GM18508 (cell line): ENCODE results near the gene MRPL10.

Experiments
- ATAC-seq: cut with Tn5 transposase; IDR thresholded peaks from one replicate; pipeline ENCODE4 v1.9.1; 2021; ENCODE audit warnings: moderate number of reproducible peaks; ENCODE audit not compliant: insufficient read depth, unreplicated experiment

MRPL10 gene

DNA sequence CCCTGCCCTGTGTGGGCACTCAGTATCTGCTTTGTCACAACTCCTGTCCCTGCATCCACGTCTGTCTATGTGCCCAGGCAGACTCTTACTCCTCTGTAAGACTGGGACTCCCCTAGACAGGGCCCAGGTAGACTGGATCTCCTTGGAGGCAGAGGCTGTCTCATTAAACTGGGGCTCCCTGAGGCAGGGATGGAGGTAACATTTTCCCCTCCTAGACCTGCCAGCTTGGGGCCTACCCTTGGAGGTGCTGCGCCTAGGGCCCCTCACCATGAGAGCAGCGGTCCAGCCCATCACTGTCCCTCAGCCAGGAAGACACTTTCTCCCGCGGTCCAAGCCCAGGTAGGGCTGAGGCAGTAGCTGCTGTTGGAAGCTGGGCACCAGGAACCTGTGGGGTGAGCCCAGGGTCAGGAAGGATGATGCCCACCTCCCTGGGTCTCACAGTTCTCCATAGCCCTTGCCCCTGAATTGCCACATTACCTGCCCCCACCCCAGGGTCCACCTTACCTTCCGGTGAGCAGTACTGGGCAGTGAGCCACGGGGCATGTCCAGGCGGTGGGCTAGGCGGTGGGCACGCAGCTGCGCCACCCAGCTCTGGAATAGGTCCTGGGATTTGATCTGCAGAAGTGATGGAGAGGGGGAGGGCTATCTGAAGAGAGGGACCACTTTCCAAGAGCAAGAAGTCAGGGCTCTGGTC, 13.2 kb downstream of the MRPL10 start:
- ATAC-seq, result no peak

DNA sequence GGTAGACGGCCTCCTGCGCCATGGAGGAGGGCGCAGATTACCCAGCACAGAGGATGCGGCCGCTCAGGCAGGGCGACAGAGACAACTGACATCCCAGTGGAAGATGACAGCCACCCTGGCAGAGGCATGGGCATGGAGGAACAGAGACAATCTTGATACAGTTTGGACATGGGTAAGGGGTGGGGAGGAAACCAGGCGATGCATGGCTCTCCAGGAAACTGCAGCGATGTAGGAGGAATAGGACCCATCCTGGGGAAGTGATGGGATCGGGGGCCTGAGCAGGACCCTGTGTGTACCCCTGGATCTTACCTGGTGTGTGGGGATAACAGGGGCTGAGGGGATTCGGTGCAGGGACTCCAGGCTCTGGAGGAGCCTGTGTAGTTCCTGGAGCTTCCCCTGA, 14.4 kb downstream of the MRPL10 start:
- no peak for ATAC-seq

DNA sequence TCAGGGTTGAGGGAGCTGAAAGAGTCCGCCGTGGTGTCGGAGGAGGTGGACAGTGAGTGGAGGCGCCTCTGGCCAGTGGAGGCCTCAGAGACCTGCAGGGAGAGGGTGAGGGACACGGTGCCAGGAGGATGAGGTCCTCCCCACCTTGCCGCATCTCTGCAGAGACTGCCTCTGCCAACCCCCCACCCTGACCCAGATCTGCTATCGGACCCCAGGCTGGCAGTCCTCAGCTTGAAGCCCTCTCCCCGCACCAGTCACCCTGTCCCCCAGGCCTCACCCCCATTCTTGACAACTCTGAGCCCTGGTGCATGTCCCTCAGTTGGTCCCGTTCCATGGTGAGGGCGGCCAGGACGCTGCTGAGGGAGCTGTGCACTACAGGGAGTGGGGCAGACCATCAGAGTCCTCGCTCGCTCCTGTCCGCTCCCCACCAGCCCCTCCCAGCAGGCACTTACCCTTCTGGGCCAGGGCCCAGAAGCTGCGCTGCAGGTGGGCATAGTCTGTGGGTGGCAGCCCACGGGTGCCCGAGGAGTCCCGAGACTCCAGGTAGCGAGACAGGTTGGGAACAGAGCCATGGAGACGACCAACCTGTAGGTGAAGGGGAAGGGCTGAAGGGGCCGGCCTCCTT, 15.1 kb downstream of the MRPL10 start:
- no peak for ATAC-seq

DNA sequence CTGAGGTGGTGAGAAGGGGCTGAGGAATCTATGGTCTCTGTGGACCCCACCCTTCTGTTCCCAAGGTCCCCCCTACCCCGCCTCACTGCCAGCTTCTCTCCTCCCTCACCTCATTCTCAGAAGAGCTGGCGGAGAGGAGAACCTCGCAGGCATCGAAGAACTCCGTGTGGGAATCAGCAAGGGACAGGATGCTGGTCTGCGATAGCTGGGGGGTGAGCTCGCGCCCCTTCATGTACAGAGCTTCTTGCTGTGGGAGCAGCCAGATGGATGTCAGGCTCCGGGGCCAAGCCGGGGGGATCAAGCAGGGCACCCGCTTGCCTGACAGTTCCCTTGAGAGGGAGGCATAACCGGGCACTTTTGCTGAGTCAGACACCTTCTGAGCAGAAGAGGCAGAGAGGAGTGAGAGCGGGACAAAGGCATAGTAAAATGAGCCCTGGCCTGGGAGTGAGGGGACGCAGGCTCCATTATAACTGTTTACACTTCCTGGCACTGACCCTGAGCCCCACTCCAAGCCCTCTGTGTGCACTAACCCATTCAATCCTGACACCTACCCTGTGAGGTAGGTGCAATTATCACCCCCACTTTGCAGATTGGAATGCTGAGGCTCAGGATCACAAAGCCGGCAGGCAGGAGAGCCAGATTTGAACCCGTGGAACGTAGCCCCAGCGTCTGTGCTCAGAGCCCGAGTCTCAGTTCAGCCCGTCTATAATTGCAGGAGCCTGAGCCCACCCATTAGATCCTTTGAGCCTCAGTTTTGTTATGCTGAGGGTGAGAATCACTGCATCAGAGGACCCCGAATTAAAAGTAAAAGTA, 16.0 kb downstream of the MRPL10 start:
- no peak for ATAC-seq

DNA sequence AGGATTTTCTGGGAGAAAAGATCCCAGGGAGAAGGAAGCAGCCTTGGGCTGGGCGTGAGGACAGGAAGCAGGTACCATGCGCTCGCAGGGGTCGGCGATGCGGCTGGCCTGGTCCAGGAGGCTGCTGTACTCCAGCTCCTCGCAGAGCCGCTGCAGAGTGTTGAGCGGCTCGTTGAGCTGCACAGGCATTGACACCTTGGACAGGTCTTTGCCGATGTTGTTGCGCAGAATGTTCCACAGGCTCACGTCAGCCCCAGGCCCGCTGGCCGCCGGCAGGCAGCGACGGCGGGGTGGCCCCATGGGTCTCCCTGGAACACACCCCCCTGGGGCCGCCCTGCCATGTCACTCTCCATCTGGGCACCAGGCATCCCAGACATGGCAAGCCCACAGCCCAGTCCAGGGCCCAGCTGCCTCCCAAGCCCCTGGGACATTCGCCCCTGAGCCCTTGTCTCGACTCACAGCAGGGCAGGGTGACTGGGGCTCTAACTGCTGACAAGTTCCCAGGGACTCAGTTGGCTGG, 17.8 kb downstream of the MRPL10 start:
- ATAC-seq, result no peak

DNA sequence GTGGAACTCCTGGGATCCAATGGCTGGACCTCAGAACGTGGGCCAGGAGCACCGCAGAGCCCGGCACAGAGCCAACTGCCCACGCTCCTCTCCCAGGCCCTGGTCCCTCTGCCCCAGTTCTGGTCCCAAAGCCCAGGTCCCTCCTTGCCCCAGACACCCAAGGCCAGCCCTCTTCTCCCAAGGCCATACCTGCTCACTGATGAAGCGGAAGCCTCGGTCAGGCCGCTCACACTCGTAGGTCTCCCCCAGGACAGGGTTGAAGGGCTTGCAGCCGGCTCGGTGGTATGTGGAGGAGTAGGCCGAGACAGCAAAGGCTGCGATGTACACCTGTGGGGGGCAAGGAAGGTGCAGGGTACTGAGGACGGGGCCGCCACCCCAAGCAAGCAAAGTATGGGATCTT, 18.3 kb downstream of the MRPL10 start:
- no peak for ATAC-seq

DNA sequence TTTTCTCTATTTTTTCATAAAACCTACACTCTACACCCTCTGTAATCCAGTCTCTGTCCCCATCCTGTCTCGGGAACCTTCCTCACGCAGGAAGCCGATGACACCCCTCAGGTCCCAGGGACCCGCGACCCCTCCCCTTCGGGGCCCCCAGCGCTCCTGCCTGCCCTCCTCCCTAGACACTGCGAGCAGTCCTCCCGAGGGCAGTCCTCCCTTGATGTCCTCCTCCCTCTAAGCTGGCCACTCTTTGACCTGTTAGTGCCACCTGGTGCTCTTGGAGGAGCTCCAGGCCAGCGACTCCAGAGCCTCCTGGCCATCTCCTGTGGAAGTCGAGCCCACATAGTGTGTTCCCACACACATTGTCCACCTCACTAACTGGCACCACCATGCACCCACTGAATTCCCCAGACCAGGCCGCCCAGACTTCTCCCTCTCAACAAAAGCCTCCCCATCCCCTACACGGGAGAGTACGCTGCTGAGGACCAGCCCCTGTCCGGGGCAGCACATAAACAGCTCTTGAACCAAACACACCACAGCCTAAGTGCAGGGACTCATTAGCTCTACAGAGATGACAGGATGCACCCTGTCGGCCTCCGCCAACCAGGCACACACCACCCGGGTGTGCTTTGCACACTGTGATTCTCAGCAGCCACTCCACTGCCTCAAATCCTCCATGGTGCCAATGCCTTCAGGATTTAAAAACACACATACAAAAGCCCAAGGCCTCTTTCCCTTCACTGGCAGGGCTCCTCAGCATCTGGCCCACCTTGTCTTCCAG, 19.0 kb downstream of the MRPL10 start:
- no peak for ATAC-seq

DNA sequence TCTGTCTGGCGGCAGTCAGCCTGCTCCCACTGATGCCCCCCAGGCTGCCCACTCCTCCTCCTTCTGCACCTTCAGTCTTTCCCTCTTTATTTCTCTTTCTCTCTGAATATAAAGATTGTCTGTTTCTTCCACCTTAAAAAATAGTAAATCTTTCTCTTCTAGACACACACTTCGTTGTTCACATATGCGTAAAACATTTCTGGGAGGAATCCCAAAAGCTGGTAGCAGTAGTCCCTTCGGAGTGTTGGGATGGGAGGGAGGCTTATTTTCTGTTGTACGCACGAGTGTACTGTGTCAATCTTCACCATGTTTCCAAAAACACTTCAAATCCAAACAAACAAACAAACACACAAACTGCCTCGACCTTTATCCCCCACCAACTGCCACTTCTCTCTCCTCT, 19.6 kb downstream of the MRPL10 start:
- no peak for ATAC-seq

DNA sequence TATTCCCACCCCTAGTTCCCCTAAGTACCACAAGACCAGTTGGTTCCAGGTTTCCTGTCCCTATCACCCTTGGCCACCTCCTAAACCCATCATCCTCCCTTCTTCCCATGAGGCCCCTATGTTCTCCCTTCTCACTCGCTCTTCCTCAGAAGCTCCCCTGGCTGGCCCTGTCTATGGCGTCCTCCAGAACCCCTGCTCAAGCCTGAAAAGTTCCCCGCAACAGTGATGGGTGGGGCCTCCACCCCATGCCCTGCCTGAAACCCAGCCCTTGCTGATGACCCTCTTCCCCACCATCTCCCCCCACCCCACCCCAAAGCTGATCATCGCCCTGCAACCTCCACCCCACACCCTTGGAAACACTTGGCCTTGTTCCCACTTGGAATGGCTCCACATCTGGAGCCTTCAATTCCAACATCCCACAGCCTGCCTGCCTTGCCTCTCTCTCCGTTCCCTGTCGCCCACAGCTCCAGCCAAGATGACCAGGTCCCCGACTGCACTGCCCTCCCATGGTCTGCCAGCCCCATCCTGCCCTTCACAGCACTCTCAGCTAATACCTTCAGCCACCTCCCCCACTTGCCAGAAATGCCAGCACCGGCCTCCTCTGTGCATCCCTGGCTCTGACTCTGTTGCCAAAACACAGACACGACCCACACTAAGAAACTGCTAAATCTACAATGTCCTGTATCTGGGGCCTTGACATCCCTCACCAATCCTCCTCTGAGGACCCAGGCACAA, 20.3 kb downstream of the MRPL10 start:
- no peak for ATAC-seq

DNA sequence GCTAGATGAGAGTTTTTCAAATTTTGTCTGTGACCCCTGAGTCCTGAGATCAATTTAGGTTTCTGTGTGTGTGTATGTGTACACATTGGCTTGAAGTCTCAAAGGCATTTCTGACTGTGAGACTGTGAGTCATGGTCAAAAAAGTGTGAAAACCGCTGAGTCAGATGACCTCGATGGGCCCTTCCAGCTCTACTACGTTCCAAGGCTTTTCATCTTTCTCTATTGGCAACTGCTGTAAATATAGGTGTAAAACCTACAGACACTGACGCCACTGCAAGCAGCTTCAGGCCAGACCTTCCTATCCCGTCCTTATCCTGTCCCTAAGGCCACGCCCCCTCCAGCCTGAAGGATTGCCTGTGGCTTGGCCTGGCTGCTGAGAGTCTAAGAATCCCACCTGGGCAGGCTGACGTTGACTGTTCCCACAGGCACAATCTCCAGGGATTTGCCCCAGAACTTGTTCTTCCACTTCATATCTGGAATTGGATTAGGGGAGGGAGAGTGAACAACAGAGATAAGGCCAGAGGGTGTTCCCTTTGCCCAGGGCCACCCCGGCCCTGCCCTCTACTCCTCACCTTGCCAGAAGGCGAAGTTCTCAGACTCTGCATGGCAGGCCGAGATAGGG, 21.0 kb downstream of the MRPL10 start:
- no peak for ATAC-seq

DNA sequence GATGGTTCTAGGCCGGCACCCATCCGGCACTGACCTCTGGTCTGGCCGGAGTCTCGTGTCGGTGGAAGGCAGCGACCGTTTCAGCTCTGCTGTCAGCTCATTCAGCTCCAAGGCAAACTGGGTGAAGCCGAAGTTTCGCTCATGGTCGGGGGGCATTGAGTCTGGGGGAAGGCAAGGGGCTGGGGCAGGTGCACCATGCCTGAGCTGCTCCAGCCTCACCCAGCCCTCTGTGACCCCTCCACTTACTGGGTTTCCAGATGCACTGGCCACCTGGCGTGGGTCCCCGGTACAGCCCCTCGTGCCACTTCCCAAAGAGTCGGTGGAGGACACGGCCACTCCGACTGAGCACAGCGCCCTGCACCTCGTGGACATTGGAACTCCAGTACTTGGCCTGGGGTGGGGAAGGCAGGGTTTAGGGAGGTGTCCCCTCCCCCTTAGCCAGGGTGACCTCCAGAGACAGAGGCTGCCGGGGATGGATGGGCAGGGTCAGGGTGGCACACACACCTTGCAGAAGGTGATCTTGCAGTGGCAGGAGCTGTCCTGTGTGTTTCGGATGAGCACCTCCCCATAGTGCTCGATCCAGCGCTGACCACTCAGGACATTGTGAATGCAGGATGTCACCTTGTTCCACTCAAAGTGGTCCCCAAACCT, 22.4 kb downstream of the MRPL10 start:
- ATAC-seq, result no peak

DNA sequence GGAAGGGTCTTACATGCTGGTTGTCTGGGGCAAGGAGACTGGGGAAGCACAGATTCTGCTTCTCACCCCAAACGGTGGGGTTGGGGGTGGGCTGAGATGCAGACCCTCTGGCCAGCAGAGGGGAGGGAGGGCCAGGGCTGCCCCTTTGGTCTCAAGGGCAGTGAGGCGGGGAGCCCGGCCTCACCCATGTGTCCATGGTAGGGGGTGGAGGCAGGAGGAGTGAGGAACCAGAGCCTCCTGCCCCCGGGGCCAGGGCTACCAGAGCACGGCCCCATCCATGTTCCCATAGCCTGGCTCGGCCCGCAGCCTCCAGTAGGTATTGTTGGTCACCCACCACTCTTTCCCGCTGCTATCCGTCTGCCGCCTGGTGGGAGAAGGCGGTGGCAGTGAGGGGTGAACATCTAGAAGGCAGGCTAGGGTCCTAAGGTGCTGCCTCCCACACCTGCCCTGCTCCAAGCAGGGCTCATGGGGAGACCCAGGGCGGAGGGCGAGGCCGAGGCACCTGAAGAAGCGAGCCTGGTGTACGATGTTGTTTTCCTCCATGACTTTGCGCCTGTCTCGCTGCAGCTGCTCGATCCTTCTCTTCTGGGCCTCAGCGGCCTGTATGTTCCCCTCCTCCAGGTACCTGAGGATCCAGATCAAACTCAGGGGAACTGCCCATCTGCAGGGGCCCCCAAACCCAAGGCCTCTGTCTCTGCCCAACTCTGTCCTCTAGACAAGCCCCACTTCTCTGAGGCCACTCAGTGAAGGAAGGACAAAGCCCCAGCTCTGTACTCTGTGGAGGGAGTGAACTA, 23.1 kb downstream of the MRPL10 start:
- ATAC-seq, result no peak

DNA sequence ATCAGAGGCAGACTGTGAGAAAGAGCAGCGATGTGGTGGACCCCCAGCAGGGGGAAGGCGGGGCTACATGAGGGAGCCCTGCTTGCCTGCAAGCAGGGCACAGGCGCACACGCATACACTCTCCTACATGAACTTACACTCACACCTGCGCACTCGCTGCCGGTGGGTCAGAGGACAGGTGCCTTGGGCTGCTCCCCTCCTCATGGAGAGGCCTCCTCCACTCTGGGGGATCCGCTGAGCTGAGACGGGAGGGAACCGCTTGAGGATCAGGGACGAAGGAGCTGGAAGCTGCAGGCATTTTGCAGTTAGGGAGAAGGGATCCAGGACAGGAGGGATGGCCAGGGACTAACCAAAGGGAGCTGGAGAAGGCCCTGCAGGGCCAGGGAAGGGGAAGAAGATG, 23.9 kb downstream of the MRPL10 start:
- ATAC-seq, result no peak

DNA sequence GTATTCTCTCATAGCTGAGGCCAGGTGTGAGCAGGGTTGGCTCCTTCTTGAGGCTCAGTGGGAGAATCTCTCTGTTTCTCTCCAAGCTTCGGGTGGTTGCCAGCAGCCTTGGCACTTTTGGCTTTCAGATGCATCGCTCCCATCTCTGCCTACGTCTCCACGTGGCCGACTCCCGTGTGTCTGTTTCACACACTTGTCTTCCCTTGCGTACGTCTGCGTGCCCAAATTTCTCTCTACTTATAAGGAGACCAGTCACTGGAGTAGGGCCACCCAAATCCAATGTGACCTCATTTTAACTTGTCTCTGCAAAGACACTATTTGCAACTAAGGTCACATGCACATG, 24.5 kb downstream of the MRPL10 start:
- no peak for ATAC-seq

DNA sequence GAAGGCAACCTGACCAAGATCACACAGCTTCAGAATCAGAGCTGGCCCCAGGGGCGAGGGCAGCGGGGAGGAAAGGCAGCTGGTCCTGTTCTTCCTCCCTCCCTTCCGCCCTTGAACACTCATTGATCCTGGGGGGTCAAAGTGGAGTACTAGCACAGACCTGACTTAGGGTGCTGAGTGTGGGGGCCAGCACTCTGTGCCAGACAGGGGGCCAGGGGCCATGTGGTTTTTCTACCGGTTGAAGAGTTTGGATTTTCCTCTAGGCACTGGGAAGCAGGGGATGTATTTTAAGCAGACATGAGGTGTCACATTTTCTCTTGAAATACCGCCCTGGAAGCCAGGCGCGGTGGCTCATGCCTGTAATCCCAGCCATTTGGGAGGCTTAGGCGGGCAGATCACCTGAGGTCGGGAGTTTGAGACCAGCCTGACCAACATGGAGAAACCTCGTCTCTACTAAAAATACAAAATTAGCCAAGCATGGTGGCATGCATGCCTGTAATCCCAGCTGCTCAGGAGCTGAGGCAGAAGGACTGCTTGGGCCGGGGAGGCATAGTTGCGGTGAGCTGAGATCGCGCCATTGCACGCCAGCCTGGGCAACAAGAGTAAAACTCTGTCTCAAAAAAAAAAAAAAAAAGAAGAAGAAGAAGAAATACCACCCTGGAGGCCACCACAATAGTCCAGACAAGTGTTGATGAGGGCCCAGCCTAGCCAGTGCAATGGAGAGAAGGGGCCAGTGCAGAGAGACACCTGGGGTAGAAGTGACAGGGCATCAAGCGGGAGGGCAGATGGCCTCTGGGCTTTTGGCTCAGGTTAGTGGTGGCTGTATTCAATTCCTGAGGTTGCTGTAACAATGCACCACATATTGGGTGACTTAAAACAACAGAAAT, 25.1 kb downstream of the MRPL10 start:
- ATAC-seq, result no peak

DNA sequence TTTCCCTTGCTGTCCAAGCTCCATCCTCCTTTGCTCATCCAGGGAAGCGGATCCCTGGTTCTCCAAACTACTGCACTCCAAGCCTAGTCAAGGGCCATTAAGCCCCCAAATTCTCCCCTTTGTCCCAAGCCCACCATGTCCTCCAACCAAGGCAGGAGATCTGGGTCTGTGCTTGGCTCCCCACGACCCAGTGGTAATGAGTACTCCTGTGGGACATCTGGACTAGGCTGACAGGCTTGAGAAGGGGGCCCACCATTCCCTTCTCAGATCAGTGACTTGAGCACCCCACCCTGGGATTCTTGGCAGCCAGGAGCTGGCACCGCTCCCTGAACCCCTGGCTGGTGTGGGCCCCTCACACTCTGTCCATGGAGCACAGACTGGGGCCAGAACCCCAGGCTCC, 26.9 kb downstream of the MRPL10 start:
- ATAC-seq, result no peak

DNA sequence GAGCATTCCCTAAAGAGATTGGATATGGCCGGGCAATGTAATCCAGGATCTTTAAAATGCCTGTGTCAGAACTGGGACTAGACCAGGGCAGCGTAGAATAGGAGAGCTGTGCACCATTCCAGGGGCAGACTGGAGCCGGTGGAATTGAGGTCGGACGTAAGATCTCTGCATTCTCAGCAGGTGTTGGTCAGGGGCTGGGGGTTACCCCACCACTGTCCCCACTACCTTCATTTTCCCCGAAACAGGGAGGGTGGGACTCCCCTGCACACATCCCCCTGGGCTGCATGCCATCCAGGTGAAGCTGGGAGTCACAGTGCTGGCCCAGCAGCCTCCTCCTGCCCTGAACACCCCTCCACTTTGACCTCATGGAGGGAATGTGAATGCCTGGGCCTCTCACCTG, 27.6 kb downstream of the MRPL10 start:
- ATAC-seq, result no peak
